Effector memory CD4-positive, alpha-beta T cell (primary cell): ENCODE results near the gene SPAG16.
"Not testable (repeated sequence)": the region's sequence is repeated elsewhere in the genome, so short reads cannot be mapped to it uniquely, and the experiment has no call there.

Experiments used
- DNase-seq, 3 donors: peaks; one replicate each; pipeline ENCODE4 v3.0.0-alpha.2; 2020
- H3K27ac ChIP-seq: 2 replicates; pipeline ENCODE4 v1.7.0; 2013; ENCODE audit warnings: mild to moderate bottlenecking, low read length, moderate library complexity; ENCODE audit not compliant: insufficient read depth, poor library complexity, severe bottlenecking
- H3K27me3 ChIP-seq: replicated peaks from 2 replicates; pipeline ENCODE4 v1.7.0; 2013; ENCODE audit warnings: mild to moderate bottlenecking, low read length; ENCODE audit not compliant: insufficient read depth, control insufficient read depth, poor library complexity, severe bottlenecking
- H3K36me3 ChIP-seq: 2 replicates; pipeline ENCODE4 v1.7.0; 2013; ENCODE audit warnings: mild to moderate bottlenecking, low read length, moderate library complexity; ENCODE audit not compliant: control insufficient read depth, insufficient read depth
- H3K4me1 ChIP-seq: 2 replicates; pipeline ENCODE4 v1.7.0; 2013; ENCODE audit warnings: low read length, mild to moderate bottlenecking; ENCODE audit not compliant: control insufficient read depth, insufficient read depth, poor library complexity, severe bottlenecking
- H3K4me3 ChIP-seq: 2 replicates; pipeline ENCODE4 v1.7.0; 2013; ENCODE audit warnings: low read length, low read depth, mild to moderate bottlenecking; ENCODE audit not compliant: insufficient read depth, poor library complexity, severe bottlenecking
- H3K9me3 ChIP-seq: 2 replicates; pipeline ENCODE4 v1.7.0; 2013; ENCODE audit warnings: mild to moderate bottlenecking, low read length, moderate library complexity; ENCODE audit not compliant: control insufficient read depth

SPAG16 gene

GRCh38 chr2:213710164-213710563 is 425.9 kb downstream of the SPAG16 start:
- H3K27me3 ChIP-seq = no peaks in the 10 kb centered on the region
- H3K27ac ChIP-seq = no peak overlapping the region
- DNase-seq = no peak
- H3K9me3 ChIP-seq = no peaks in the 10 kb centered on the region
- no peaks in the 10 kb centered on the region for H3K36me3 ChIP-seq
- no peaks in the 10 kb centered on the region for H3K4me1 ChIP-seq
- H3K4me3 ChIP-seq = no peak overlapping the region

- not testable (repeated sequence) for H3K27ac ChIP-seq, H3K27me3 ChIP-seq, H3K9me3 ChIP-seq, DNase-seq, H3K4me3 ChIP-seq, H3K36me3 ChIP-seq, H3K4me1 ChIP-seq
Observed at GRCh38 chr2:213718411-213718810, 434.1 kb downstream of the SPAG16 start.

- Histone ChIP-seq H3K4me3 (no peak overlapping the region), H3K27ac (no peak overlapping the region), H3K9me3 (no peaks in the 10 kb centered on the region), H3K4me1 (no peaks in the 10 kb centered on the region), H3K27me3 (no peaks in the 10 kb centered on the region), H3K36me3 (no peaks in the 10 kb centered on the region)
- DNase-seq = no peak
Observed at GRCh38 chr2:213722565-213722964, 438.3 kb downstream of the SPAG16 start.

- DNase-seq = no peak
- H3K4me1 ChIP-seq = no peaks in the 10 kb centered on the region
- H3K4me3 ChIP-seq = no peak overlapping the region
- no peaks in the 10 kb centered on the region for H3K9me3 ChIP-seq
- no peaks in the 10 kb centered on the region for H3K36me3 ChIP-seq
- H3K27me3 ChIP-seq = no peaks in the 10 kb centered on the region
- H3K27ac ChIP-seq = no peak overlapping the region
Observed at GRCh38 chr2:213723041-213723560, 438.8 kb downstream of the SPAG16 start.

- Histone ChIP-seq H3K4me1 (no peaks in the 10 kb centered on the region), H3K9me3 (no peaks in the 10 kb centered on the region), H3K4me3 (no peak overlapping the region), H3K36me3 (no peaks in the 10 kb centered on the region), H3K27me3 (no peaks in the 10 kb centered on the region), H3K27ac (no peak overlapping the region)
- DNase-seq = no peak
Observed at GRCh38 chr2:213723707-213724106, 439.4 kb downstream of the SPAG16 start.

- no peak overlapping the region for H3K27ac ChIP-seq
- H3K4me1 ChIP-seq = no peaks in the 10 kb centered on the region
- H3K9me3 ChIP-seq = no peaks in the 10 kb centered on the region
- no peak overlapping the region for H3K4me3 ChIP-seq
- H3K27me3 ChIP-seq = no peaks in the 10 kb centered on the region
- H3K36me3 ChIP-seq = no peaks in the 10 kb centered on the region
- no peak for DNase-seq
Observed at GRCh38 chr2:213726101-213726500, 441.8 kb downstream of the SPAG16 start.

GRCh38 chr2:213733893-213734292 is 449.6 kb downstream of the SPAG16 start:
- H3K4me1 ChIP-seq = no peaks in the 10 kb centered on the region
- no peak for DNase-seq
- H3K27ac ChIP-seq = no peak overlapping the region
- no peak overlapping the region for H3K4me3 ChIP-seq
- H3K9me3 ChIP-seq = no peaks in the 10 kb centered on the region
- H3K36me3 ChIP-seq = no peaks in the 10 kb centered on the region
- no peaks in the 10 kb centered on the region for H3K27me3 ChIP-seq

- Histone ChIP-seq H3K4me1 (no peaks in the 10 kb centered on the region), H3K27me3 (no peaks in the 10 kb centered on the region), H3K4me3 (no peak overlapping the region)
Observed at GRCh38 chr2:213740453-213740852, 456.2 kb downstream of the SPAG16 start.

GRCh38 chr2:213751446-213751845 is 467.2 kb downstream of the SPAG16 start:
- Histone ChIP-seq H3K9me3 (no peaks in the 10 kb centered on the region), H3K27ac (no peak overlapping the region), H3K4me1 (no peaks in the 10 kb centered on the region), H3K36me3 (no peaks in the 10 kb centered on the region), H3K4me3 (no peak overlapping the region), H3K27me3 (no peaks in the 10 kb centered on the region)
- DNase-seq = no peak

More at GRCh38 chr2:213740453-213740852, 456.2 kb downstream of the SPAG16 start:
- Histone ChIP-seq H3K9me3 (no peaks in the 10 kb centered on the region), H3K36me3 (no peaks in the 10 kb centered on the region), H3K27ac (no peak overlapping the region)
- no peak for DNase-seq

GRCh38 chr2:213752575-213752974 is 468.3 kb downstream of the SPAG16 start:
- no peaks in the 10 kb centered on the region for H3K9me3 ChIP-seq
- no peak overlapping the region for H3K4me3 ChIP-seq
- no peaks in the 10 kb centered on the region for H3K4me1 ChIP-seq
- H3K27ac ChIP-seq = no peak overlapping the region
- no peak for DNase-seq
- no peaks in the 10 kb centered on the region for H3K36me3 ChIP-seq
- H3K27me3 ChIP-seq = no peaks in the 10 kb centered on the region

- H3K27ac ChIP-seq = no peak overlapping the region
- no peak overlapping the region for H3K4me3 ChIP-seq
- H3K27me3 ChIP-seq = no peaks in the 10 kb centered on the region
- no peak for DNase-seq
- no peaks in the 10 kb centered on the region for H3K9me3 ChIP-seq
- no peaks in the 10 kb centered on the region for H3K36me3 ChIP-seq
- H3K4me1 ChIP-seq = no peaks in the 10 kb centered on the region
Observed at GRCh38 chr2:213757525-213757924, 473.3 kb downstream of the SPAG16 start.
